Stimulated activated naive CD4-positive, alpha-beta T cell (primary cell): ENCODE measurements around the gene MICAL2.

ENCODE experiments used
- DNase-seq, 6 experiments: peaks; one replicate each; lab custom pipeline; 2025; lab: John Stamatoyannopoulos, UW

The MICAL2 gene

DNA sequence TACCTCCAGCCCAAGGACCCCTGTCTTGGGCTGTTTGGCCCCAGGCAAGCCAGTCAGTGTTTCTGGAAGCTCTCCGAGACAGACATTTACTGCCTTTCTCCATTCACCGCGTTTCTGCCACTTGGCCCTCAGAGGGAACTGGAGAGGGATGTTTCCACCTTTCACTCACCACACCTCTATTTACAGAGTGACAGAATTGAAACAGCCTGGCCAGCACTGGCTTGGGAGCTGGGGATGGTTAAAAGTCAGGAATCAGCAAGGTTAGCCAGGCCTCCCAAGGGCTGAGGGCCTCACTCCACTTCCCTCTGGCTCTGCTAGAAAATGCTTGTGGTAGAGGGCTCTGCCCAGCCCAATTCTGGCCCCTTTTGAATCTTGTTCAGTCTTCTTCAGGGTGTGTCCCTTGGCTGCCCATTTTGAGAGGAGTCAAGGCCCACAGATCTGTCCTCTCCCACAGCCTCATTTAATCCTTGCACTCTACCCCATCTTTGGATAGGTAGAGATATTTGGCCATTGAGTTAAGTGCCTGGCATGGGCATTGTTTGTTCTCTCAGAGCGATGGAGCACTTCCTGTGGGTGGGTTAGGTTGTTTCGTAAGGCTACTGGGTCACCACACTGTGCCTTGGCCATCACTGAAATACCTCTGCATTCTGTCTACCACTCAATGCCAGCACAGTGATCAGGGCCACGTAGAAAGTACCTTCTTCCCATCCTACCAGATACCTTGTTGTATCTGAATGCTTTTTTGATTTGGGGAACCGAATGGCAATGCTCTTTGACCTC is 119.2 kb downstream of the MICAL2 start:
- no peak for DNase-seq

DNA sequence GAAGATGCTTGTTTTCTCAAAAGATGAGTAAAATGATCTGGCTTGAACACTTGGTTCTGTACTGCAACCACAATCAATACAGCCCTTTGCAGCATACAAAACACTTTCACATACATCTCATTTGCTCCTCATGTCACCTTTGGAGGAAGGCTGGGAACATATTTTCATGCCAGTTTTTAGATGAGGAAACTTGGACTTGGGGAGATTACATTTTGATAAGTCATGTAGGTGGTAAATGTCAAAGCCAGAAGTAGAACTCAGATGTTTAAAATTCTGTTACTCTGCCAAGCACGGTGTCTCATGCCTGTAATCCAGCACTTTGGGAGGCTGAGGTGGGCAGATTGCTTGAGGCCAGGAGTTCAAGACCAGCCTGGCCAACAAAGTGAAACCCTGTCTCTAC is 121.8 kb downstream of the MICAL2 start:
- DNase-seq = no peak

GRCh38 chr11:12232817-12233601 is 122.6 kb downstream of the MICAL2 start:
- DNase-seq = no peak

GRCh38 chr11:12233602-12233925 is 123.2 kb downstream of the MICAL2 start:
- DNase-seq = no peak

GRCh38 chr11:12234221-12234620 is 123.8 kb downstream of the MICAL2 start:
- DNase-seq = no peak

DNA sequence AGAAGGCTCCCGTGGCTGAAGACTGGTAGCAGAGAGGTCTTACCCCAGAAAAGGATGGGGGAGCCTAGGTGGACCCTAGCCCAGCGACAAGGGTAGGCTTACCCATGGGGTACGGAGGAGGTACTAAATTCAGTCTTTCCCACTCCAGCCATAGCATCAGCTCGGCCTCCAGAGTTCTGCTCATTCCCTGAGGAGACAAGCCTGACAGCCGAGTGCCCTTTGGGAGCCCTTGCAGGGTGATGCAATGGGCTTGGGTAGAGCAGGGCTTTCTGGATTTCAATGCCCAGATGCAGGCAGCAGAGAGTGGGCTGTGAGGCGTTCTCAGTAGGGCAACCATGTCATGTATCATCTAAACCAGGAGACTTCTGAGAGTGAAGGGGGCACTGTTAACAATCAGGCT is 124.7 kb downstream of the MICAL2 start:
- no peak for DNase-seq

- DNase-seq = no peak
These were observed 125.2 kb downstream of the MICAL2 start for GRCh38 chr11:12235553-12235946.

DNA sequence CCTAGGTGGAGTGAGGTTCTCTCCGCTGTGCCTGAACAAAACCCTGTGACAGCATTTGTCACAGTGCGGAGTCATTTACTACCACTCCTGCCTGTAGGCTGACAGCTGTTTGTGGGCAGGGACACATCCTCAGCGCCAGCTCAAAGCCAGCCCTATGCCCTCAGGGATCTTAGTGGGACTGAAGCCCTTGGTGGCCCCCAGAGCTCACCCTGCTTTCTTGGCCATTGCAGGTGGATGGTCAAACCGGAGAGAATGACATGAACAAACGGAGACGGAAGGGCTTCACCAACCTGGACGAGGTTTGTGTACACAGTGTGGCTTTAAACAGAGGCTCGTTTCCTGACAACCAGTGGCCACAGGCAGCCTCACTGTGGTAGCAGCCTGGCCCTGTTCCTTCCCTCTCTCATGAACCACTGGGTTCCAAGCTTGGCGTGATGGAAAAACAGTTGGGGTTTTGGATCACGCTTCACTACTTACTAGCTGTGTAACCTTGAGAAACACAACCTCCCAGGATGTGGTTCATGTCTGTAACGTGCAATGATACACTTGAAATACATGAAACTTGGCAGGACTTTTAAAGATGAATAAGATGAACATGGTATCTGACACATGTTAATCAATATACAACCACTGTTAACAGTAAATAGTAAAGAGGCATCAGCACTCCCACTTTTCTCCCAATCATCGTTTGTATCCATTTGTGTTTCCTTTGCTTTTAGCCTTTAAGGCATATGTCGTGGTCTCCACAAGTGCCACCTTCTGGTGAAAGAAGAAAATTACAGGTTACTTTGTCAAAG is 125.8 kb downstream of the MICAL2 start:
- peak in 4 of 6 experiments; percentile 8 to 81 (median 64) for DNase-seq

- DNase-seq = no peak
These were observed 126.3 kb downstream of the MICAL2 start for GRCh38 chr11:12236744-12237101.

DNA sequence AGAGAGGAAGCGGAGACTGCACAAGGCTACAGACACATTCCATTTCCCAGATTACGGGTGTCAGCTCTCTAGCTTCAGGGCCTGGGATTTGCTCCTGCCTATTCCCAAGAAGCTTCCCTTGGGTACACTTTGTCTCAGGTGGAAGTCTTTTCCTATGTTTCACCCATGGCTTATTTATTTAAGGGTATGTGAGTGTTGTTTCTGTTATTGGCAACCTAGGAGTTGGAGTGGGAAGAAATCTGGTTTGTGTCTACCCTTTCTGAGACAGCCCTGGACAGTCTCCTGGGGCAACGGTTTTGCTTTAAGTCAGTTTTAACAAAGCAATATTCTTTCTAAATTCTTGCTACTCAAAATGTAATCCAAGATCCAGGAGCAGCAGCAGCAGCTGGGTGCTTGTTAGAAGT is 127.0 kb downstream of the MICAL2 start:
- no peak for DNase-seq

- DNase-seq = no peak
These were observed 128.0 kb downstream of the MICAL2 start for GRCh38 chr11:12238420-12238819.

DNA sequence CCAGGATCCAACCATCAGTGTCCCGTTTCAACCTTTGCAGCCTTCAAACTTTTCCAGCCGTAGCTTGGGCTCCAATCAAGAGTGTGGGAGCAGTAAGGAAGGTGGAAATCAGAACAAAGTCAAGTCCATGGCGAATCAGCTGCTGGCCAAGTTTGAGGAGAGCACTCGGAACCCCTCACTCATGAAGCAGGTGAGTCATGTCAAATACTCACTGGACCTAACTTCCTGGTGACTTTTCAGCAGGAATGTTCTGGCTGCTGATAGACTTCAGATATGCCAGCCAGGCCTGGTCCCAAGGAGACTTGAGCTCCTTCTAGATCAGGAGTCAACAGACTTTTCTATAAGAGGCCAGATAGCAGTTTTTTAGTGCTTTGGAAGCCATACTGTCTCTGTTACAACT is 129.0 kb downstream of the MICAL2 start:
- no peak for DNase-seq

- no peak for DNase-seq
These were observed 129.5 kb downstream of the MICAL2 start for GRCh38 chr11:12239804-12240371.

DNA sequence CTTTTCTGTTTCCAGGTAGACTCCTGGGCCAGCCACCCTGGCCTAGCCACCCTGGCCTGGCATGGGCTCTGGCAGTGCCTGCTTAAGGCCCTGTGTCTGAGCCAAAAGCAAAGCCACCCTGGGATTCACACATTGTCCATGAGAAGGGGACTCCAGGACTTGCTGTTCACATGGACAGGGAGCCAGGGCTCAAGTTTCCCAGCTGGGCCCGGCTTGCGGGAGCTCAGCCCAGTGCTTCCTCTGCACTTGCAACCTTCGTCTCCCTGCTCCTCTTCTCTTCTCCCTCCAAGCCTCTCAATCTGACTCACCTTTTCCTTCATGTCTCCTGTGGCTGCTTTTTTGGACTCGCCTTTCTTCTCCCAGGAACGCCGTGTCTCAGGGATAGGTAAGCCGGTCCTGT is 130.3 kb downstream of the MICAL2 start:
- DNase-seq = no peak

DNA sequence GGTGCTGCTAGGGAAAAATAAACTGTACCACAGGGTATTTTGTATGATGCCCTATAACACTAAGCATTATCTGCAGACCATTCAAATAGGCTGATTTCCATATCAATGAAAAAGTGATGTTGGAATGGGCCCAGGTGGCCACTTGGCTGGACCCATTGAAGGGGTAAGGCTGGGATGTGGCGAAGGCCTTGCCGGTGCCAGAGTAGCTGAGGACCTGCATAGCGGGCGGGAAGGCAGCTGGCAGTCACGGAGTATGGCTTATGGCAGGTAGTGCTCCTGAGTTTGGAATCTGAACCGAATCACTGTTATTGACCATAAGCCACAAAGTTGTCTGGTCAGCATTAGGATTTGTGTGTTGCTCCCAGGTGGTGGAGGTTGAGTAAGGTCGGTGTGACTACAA is 131.0 kb downstream of the MICAL2 start:
- no peak for DNase-seq

GRCh38 chr11:12241971-12242672 is 131.7 kb downstream of the MICAL2 start:
- peak in 3 of 6 experiments; percentile 16 to 42 (median 21) for DNase-seq

- no peak for DNase-seq
These were observed 132.6 kb downstream of the MICAL2 start for GRCh38 chr11:12242966-12243365.

DNA sequence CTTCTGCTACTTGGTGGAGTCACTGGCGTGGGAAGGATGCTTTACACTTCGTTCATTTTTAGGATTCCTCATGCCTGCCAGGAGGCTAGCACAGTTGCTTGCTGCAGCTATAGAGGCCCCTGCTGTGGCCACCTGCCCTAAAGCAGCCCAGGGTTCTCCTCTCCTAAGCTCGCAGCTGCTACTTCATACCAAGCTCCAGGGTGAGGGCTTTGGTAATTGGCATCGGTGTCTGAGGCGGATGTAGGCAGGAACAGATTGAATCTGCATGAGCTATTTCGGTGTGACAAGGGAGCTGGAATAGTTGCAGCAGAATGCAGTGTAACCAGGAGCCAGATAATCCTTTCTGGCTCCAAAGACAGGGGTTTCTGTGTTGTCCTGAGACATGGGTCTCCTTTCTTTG is 133.1 kb downstream of the MICAL2 start:
- DNase-seq = peak in 1 of 6 experiments; percentile 5

- DNase-seq = no peak
These were observed 133.6 kb downstream of the MICAL2 start for GRCh38 chr11:12243911-12244550.

DNA sequence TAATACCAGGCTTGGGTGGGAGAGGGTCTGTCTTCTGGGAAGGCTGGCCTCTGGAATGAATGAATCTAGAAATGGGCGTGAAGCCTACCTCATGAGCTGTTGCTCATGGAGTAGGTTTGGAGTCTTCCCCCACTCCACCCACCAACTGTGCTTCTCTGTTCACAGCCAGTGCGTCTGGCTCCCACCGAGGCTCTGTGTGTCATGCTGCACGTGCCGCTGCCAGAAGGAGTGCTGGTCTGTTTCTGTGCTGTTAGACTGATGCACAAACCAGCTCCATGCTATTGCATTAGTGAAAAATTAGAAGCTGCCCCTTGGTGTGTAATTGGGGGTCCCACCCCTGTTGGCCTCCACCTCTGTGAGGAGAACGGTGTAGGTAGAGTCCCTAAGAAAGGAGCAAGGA is 134.7 kb downstream of the MICAL2 start:
- DNase-seq = no peak

DNA sequence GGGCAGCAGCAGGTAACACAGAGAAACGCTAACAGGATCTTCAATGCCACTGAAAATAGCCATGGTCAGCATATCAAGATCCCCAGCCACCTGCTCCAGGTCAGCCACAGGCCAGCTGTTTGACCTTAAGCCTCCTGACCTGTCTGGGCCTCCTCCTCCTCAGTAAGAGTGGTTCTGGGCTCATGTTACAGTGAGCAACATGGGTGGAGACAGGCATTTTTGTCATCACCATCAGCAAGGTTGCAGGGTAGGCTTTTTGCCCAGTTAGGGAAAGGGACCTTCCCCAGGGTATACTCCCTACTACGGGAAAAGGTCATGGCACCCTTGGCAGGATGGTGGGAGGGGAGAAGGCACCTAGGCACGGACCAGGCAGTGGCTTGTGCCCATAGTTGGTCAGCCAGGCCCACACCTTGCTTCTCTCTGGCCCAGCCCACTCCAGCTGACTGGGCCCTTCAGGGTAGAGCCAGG is 135.2 kb downstream of the MICAL2 start:
- DNase-seq = no peak
